ENCODE results near the gene SEMA3C.

DNA sequence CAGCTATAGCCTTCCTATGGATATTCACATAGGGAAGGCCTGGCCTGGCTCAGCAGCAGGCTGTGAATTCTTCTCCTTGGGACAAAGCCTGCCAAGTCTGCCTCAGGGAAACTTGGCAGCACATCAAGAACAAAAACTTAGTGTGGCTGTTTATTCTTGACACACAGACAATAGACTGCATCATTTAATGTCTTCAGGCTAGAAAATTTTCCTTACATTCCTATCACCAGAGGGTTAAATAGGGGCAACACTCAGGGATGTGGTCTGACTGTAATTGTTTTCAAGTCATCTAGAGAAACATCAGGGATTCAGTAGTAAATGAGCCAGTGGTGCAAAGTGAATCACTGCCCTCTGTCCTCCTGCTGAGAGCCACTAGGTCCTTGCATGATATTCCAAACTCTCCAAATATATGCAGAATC is 137.3 kb downstream of the SEMA3C start:
- no peak for TF ChIP-seq POLR2A (IDR thresholded peaks at IDR 0.05)
- TF ChIP-seq, protein P1, sequence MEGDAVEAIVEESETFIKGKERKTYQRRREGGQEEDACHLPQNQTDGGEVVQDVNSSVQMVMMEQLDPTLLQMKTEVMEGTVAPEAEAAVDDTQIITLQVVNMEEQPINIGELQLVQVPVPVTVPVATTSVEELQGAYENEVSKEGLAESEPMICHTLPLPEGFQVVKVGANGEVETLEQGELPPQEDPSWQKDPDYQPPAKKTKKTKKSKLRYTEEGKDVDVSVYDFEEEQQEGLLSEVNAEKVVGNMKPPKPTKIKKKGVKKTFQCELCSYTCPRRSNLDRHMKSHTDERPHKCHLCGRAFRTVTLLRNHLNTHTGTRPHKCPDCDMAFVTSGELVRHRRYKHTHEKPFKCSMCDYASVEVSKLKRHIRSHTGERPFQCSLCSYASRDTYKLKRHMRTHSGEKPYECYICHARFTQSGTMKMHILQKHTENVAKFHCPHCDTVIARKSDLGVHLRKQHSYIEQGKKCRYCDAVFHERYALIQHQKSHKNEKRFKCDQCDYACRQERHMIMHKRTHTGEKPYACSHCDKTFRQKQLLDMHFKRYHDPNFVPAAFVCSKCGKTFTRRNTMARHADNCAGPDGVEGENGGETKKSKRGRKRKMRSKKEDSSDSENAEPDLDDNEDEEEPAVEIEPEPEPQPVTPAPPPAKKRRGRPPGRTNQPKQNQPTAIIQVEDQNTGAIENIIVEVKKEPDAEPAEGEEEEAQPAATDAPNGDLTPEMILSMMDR (IDR thresholded peaks at IDR 0.05): no peak
- peak in 1 of 2 donors; percentile 44 for TF ChIP-seq POLR2AphosphoS5 (IDR thresholded peaks at IDR 0.05; ENCODE audit: insufficient read depth in 1 of 2, low read depth in 1 of 2)
